Activated B cell treated with CpG ODN at 0.5 μM for 24 hours (primary cell): ENCODE results near the gene ATOX1. TPM values are rescaled to one million over a fixed set of nuclear protein-coding genes. Genes with fewer than 3 reads are reported as not detected.

Experiments
- ATAC-seq: fragments of 200-7000 bp; cut with Tn5 transposase; one replicate; pipeline ENCODE4 v1.10.0; 2021; ENCODE audit warnings: low read depth, mild to moderate bottlenecking, moderate library complexity
- CTCF ChIA-PET: fragments of 350-600 bp; sonication (Branson Sonifier 250); formaldehyde crosslinking; loops from one replicate; lab custom pipeline; 2021; ENCODE audit warnings: antibody characterized with exemption; lab: Charles Lee
- POLR2A ChIA-PET: fragments of 350-600 bp; sonication (Branson Sonifier 250); formaldehyde crosslinking; loops from one replicate; lab custom pipeline; 2021; ENCODE audit warnings: antibody characterized with exemption; lab: Charles Lee
- DNase-seq: peaks from one replicate; pipeline ENCODE4 v3.0.0; 2022
- H3K27ac Mint-ChIP-seq: one replicate; pipeline ENCODE4 v1.8.0; 2020; ENCODE audit warnings: mixed read lengths
- H3K27me3 Mint-ChIP-seq: one replicate; pipeline ENCODE4 v1.8.0; 2021; ENCODE audit warnings: mixed read lengths
- H3K36me3 Mint-ChIP-seq: one replicate; pipeline ENCODE4 v1.8.0; 2021; ENCODE audit warnings: low read depth, mixed read lengths
- H3K4me1 Mint-ChIP-seq: one replicate; pipeline ENCODE4 v1.8.0; 2021; ENCODE audit warnings: mixed read lengths
- H3K4me3 Mint-ChIP-seq: one replicate; pipeline ENCODE4 v1.8.0; 2020; ENCODE audit warnings: mild to moderate bottlenecking, mixed read lengths
- H3K9me3 Mint-ChIP-seq: one replicate; pipeline ENCODE4 v1.8.0; 2020; ENCODE audit warnings: mixed read lengths
- intact Hi-C: fragments of 100-400 bp; cut with micrococcal nuclease; formaldehyde crosslinking; loops from one replicate; pipeline ENCODE4 v1.15.1; 2024
- total RNA-seq: library from RNA; stranded (reverse); gene quantifications from 2 replicates; pipeline ENCODE4 v1.2.3, GENCODE V29; 2022
- TF ChIP-seq, protein P1 (sequence below): fragments of 200-600 bp; IDR thresholded peaks from one replicate; pipeline ENCODE4 v1.8.0; 2022; ENCODE audit warnings: antibody characterized with exemption, mild to moderate bottlenecking

The ATOX1 gene
- total RNA-seq, 1 donor from 2014 or later = 66.6 TPM

DNA sequence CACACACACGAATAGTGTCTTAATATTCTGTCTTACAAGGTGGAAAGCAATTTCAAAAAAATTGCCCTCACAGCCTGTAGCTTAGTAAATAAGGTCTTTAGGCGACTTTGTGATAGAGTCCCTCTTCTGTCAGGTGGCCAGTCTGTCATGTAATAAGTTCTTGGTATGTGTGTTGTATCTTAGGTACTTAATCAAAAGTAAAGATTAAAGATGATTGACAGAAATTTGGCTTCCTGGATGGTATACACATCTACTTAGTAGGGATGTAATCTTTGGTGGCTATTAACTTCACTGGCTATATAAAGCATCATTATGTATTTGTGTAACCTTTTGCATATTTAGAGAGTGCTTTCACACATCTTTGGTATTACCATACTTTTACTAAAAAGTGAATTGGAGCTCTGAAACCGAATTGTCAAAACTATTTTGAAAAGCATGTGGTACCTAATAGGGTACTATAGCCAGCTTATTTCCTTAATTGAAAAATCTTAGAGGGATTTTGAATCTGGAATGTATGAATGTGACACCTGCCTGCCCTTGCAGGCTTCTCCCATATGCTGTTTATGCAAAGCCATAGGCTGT is 16.7 kb upstream of the ATOX1 start:
- DNase-seq (no peak), ATAC-seq (no peak)
- intact Hi-C loops = loop anchor here (10.0 kb wide), 1 partner anchor 690 kb away; the partner anchor contains the start of gene TNIP1
- Mint-ChIP-seq H3K27me3 (no peaks in the 10 kb centered on the region), H3K36me3 (peaks cover 48% of the 10 kb centered on the region), H3K27ac (no peak overlapping the region), H3K4me3 (peak overlapping the region; percentile 61), H3K4me1 (peaks cover 75% of the 10 kb centered on the region), H3K9me3 (no peaks in the 10 kb centered on the region)
- POLR2A ChIA-PET = interaction anchor here (0.5 kb wide), 1 partner anchor 15 kb away, joined by 3 read pairs; no protein-coding TSS in a partner anchor
- CTCF ChIA-PET = interaction anchor here (0.8 kb wide), 1 partner anchor 116 kb away, joined by 3 read pairs; no protein-coding TSS in a partner anchor
- TF ChIP-seq, protein P1, sequence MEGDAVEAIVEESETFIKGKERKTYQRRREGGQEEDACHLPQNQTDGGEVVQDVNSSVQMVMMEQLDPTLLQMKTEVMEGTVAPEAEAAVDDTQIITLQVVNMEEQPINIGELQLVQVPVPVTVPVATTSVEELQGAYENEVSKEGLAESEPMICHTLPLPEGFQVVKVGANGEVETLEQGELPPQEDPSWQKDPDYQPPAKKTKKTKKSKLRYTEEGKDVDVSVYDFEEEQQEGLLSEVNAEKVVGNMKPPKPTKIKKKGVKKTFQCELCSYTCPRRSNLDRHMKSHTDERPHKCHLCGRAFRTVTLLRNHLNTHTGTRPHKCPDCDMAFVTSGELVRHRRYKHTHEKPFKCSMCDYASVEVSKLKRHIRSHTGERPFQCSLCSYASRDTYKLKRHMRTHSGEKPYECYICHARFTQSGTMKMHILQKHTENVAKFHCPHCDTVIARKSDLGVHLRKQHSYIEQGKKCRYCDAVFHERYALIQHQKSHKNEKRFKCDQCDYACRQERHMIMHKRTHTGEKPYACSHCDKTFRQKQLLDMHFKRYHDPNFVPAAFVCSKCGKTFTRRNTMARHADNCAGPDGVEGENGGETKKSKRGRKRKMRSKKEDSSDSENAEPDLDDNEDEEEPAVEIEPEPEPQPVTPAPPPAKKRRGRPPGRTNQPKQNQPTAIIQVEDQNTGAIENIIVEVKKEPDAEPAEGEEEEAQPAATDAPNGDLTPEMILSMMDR = no peak

DNA sequence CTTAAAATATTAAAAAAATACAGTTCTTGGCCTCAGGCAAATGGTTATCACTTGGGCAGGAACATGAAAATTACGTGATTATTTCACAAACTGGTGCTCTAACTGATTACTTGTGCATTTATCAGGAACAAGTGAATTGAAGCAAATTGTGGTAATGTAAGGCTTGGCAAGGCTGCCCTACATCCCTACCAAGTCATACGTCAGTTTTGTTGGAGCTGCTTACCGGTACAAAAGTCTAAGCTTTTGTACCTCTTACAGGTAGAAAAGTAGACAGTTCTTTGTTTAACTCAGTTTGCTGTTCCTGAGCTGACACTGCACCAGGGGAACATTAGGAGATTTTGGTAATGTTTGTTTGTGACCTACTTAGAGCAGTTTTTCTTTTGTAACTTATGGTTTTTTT is 15.5 kb upstream of the ATOX1 start:
- ChIA-PET POLR2A (interaction anchor here (1.3 to 5.9 kb wide), 3 partner anchors 11 to 23 kb away, joined by 5 to 134 read pairs (median 112); partner anchors contain the start of gene ATOX1), CTCF (interaction anchor here (1.2 to 1.3 kb wide), 2 partner anchors 113 to 115 kb away, joined by 3 read pairs; no protein-coding TSS in a partner anchor)
- Mint-ChIP-seq H3K9me3 (no peaks in the 10 kb centered on the region), H3K36me3 (peaks cover 39% of the 10 kb centered on the region), H3K27ac (peak overlapping the region; percentile 24), H3K27me3 (no peaks in the 10 kb centered on the region), H3K4me3 (peak overlapping the region; percentile 94), H3K4me1 (peaks cover 67% of the 10 kb centered on the region)
- ATAC-seq (no peak), DNase-seq (no peak)
- intact Hi-C loops = loop anchor here (2.0 to 10.0 kb wide), 4 partner anchors 15 to 1772 kb away; partner anchors contain the start of genes DCTN4, HMGXB3, TIGD6 and TNIP1
- TF ChIP-seq, protein P1 = no peak

DNA sequence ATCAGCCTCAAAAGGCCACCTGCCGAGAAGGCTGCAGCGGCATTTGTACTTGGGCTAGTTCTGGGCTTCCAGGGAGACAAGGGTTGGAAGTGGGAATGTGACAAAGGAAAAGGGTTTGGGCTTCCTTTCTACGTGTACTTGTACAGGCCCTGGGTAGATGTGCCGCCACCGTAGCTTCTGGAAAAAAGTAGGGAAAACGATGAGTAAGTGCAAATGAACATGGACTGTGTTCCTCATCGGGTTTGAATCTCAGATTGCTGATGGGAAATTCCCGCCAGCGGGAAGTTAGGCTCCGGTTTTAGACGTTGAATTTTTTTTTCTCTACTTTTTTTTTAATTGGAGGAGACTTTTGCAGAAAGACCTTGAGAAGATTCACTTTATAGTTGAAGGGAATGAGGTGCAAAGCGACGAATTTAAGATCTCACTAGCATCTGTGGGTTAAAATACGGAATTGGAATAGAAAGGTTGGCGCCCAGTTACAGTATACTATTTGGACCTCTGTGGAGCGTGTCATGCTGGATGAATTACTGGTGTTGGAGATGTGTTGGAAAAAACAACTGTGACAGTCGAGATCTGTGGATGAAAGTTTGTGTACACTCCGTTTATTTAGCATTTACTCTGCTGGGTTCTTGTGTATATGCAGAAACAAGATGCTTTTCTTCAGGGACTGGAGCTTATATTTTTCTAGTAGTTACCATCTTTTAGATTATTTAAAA is 14.6 kb upstream of the ATOX1 start:
- DNase-seq = no peak
- ChIA-PET POLR2A (interaction anchor here (0.6 to 5.9 kb wide), 8 partner anchors 12 to 581 kb away, joined by 3 to 134 read pairs (median 22); partner anchors contain the start of gene ATOX1), CTCF (interaction anchor here (1.2 to 1.3 kb wide), 2 partner anchors 112 to 114 kb away, joined by 3 read pairs; no protein-coding TSS in a partner anchor)
- intact Hi-C loops = loop anchor here (1.0 to 10.0 kb wide), 5 partner anchors 9 to 1771 kb away; partner anchors contain the start of genes DCTN4, HMGXB3, TIGD6 and TNIP1
- H3K36me3 Mint-ChIP-seq = peaks cover 31% of the 10 kb centered on the region
- no peak for ATAC-seq
- TF ChIP-seq, protein P1 = no peak
- peak overlapping the region; percentile 94 for H3K4me3 Mint-ChIP-seq
- H3K27me3 Mint-ChIP-seq = no peaks in the 10 kb centered on the region
- no peaks in the 10 kb centered on the region for H3K9me3 Mint-ChIP-seq
- H3K4me1 Mint-ChIP-seq = peaks cover 61% of the 10 kb centered on the region
- peak overlapping the region; percentile 88 for H3K27ac Mint-ChIP-seq

DNA sequence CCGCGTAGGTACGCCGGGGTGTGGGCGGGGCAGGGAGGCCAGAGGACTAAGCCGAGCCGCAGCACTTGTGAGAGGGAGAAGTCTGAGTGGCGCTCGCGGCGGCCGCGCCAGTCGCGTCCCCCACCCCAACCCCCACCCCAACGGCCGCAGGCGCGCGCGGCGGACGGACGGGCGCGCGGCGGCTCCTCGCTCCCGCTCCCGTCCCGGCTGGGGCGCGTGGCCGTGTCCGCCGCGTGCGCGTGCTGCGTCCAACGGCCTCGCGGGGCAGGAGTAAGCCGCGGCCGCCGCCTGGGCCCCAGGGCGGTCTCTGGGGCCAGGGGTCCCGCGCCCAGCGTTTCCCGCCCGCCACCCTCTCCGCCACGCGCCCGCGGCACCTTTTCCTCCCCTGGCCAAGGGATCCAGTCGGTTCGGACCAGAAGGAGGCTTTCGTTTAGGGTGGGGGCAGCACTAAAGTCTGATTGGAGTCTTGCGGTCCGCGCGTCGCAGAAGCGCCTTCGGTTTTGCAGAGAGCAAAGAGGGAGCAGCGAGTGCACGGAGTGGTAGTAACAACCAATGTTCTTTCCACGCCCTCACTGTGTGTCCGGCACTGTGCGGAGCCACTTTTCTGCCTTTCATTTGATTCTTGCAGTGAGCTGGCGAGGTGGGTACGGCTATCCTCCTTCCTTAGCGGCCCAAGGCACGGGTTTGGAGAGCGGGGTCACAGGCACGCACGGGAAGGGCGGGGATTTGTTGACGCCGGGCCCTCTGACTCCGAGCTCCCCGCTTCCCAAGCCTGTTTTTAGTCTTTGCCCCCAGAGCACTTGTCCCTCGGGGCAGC is 13.8 kb upstream of the ATOX1 start:
- H3K9me3 Mint-ChIP-seq = no peaks in the 10 kb centered on the region
- peak overlapping the region; percentile 88 for H3K27ac Mint-ChIP-seq
- DNase-seq (no peak), ATAC-seq (no peak)
- CTCF ChIA-PET = interaction anchor here (1.5 to 2.2 kb wide), 6 partner anchors 13 to 120 kb away, joined by 3 to 13 read pairs (median 7); partner anchors contain the start of gene ATOX1
- intact Hi-C loops = loop anchor here (1.0 to 10.0 kb wide), 5 partner anchors 10 to 1770 kb away; partner anchors contain the start of genes DCTN4, HMGXB3, TIGD6 and TNIP1
- H3K4me3 Mint-ChIP-seq = peak overlapping the region; percentile 94
- peaks cover 23% of the 10 kb centered on the region for H3K36me3 Mint-ChIP-seq
- TF ChIP-seq, protein P1 = no peak
- H3K4me1 Mint-ChIP-seq = peaks cover 54% of the 10 kb centered on the region
- no peaks in the 10 kb centered on the region for H3K27me3 Mint-ChIP-seq
- POLR2A ChIA-PET = interaction anchor here (0.5 to 5.9 kb wide), 27 partner anchors 10 to 1323 kb away, joined by 3 to 134 read pairs (median 6); partner anchors contain the start of genes ATOX1, GM2A, RBM22 and RPS14
